ENCODE results near the gene ITGAV. TPM values are rescaled to one million over a fixed set of nuclear protein-coding genes. Genes with fewer than 3 reads are reported as not detected.

Gene ITGAV
- total and polyA plus RNA-seq, 2 of the 4 experiments (the other 2 are of a cell fraction) = 45.8 to 181 TPM

- Histone ChIP-seq H3K23ac (ENCODE audit: low read depth, low read length) (no peak overlapping the region), H3K9me3 (ENCODE audit: control insufficient read depth, insufficient read depth, low read length) (peaks cover 5% of the 10 kb centered on the region), H4K5ac (ENCODE audit: low read depth, low read length) (no peak overlapping the region), H3K4me2 (ENCODE audit: low read depth, low read length) (no peak overlapping the region), H2AK9ac (replicated peaks; ENCODE audit: low read depth, low read length, poor library complexity) (no peak overlapping the region), H3K9me1 (ENCODE audit: insufficient read depth, low read length) (no peaks in the 10 kb centered on the region), H2AK5ac (ENCODE audit: low read depth, low read length) (no peak overlapping the region), H2BK5ac (ENCODE audit: low read depth, low read length, poor library complexity, severe bottlenecking) (no peak overlapping the region), H4K91ac (ENCODE audit: insufficient read depth, low read depth, low read length) (no peak overlapping the region), H2BK120ac (ENCODE audit: low read depth, low read length) (no peak overlapping the region), H3K79me1 (ENCODE audit: low read depth in 1 of 2, low read length in 2 of 2) (no peaks in the 10 kb centered on the region), H3K9ac (ENCODE audit: low read depth, low read length) (no peak overlapping the region), H3K18ac (ENCODE audit: low read depth, low read length) (no peak overlapping the region), H3K56ac (ENCODE audit: extremely low read depth, insufficient read depth, low read length) (no peak overlapping the region), H3K14ac (replicated peaks; ENCODE audit: low read depth, low read length) (no peak overlapping the region), H3K27me3 (ENCODE audit: control insufficient read depth, insufficient read depth, low read length) (no peaks in the 10 kb centered on the region), H2AFZ (replicated peaks; ENCODE audit: low read length, poor library complexity) (no peak overlapping the region), H4K8ac (ENCODE audit: low read depth in 2 of 2, low read length in 2 of 2) (no peak overlapping the region), H3K4me1 (ENCODE audit: control insufficient read depth, insufficient read depth, low read length) (no peaks in the 10 kb centered on the region), H3K4ac (ENCODE audit: low read depth, low read length) (no peak overlapping the region), H2BK15ac (ENCODE audit: low read depth, low read length) (no peak overlapping the region), H3K27ac (ENCODE audit: insufficient read depth, low read length) (no peak overlapping the region), H3K36me3 (ENCODE audit: control insufficient read depth, insufficient read depth, low read length) (no peaks in the 10 kb centered on the region), H2BK20ac (ENCODE audit: low read depth, low read length) (no peak overlapping the region), H4K20me1 (ENCODE audit: insufficient read depth, low read length) (no peaks in the 10 kb centered on the region), H3K4me3 (ENCODE audit: insufficient read depth, low read depth, low read length) (no peak overlapping the region)
- in situ Hi-C loops (cut with MboI; ENCODE audit: low sequenced_read_pairs) = no loop called here
- POLR2A ChIA-PET (ENCODE audit: unreplicated experiment) = no interaction called here
- ATAC-seq (ENCODE audit: low read depth) (no peak), DNase-seq (no peak)
- TF ChIP-seq CEBPB (IDR thresholded peaks at IDR 0.05; ENCODE audit: low read depth, low read length) = no peak
- TF ChIP-seq RFX5 (IDR thresholded peaks at IDR 0.05; ENCODE audit: low read depth, low read length) = no peak
- BruUV-seq (replicated peaks) = no TSS peak
- intact Hi-C loops (cut with micrococcal nuclease) = no loop called here
- CTCF ChIA-PET = no interaction called here
- dilution Hi-C loops (cut with HindIII; ENCODE audit: low sequenced_read_pairs, unreplicated experiment) = no loop called here
- no CpG with 5 or more reads among the region's 3 CpGs for WGBS, 2 experiments (ENCODE audit: extremely low coverage in 2 of 2, insufficient read length in 1 of 2)
These were observed 99.0 kb downstream of the ITGAV start for GRCh38 chr2:186688813-186689212.
